Measurements from ENCODE around the gene ATP9A.
"Not testable (repeated sequence)": the region's sequence is repeated elsewhere in the genome, so short reads cannot be mapped to it uniquely, and the experiment has no call there.

ATP9A gene, protein sequence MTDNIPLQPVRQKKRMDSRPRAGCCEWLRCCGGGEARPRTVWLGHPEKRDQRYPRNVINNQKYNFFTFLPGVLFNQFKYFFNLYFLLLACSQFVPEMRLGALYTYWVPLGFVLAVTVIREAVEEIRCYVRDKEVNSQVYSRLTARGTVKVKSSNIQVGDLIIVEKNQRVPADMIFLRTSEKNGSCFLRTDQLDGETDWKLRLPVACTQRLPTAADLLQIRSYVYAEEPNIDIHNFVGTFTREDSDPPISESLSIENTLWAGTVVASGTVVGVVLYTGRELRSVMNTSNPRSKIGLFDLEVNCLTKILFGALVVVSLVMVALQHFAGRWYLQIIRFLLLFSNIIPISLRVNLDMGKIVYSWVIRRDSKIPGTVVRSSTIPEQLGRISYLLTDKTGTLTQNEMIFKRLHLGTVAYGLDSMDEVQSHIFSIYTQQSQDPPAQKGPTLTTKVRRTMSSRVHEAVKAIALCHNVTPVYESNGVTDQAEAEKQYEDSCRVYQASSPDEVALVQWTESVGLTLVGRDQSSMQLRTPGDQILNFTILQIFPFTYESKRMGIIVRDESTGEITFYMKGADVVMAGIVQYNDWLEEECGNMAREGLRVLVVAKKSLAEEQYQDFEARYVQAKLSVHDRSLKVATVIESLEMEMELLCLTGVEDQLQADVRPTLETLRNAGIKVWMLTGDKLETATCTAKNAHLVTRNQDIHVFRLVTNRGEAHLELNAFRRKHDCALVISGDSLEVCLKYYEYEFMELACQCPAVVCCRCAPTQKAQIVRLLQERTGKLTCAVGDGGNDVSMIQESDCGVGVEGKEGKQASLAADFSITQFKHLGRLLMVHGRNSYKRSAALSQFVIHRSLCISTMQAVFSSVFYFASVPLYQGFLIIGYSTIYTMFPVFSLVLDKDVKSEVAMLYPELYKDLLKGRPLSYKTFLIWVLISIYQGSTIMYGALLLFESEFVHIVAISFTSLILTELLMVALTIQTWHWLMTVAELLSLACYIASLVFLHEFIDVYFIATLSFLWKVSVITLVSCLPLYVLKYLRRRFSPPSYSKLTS

DNA sequence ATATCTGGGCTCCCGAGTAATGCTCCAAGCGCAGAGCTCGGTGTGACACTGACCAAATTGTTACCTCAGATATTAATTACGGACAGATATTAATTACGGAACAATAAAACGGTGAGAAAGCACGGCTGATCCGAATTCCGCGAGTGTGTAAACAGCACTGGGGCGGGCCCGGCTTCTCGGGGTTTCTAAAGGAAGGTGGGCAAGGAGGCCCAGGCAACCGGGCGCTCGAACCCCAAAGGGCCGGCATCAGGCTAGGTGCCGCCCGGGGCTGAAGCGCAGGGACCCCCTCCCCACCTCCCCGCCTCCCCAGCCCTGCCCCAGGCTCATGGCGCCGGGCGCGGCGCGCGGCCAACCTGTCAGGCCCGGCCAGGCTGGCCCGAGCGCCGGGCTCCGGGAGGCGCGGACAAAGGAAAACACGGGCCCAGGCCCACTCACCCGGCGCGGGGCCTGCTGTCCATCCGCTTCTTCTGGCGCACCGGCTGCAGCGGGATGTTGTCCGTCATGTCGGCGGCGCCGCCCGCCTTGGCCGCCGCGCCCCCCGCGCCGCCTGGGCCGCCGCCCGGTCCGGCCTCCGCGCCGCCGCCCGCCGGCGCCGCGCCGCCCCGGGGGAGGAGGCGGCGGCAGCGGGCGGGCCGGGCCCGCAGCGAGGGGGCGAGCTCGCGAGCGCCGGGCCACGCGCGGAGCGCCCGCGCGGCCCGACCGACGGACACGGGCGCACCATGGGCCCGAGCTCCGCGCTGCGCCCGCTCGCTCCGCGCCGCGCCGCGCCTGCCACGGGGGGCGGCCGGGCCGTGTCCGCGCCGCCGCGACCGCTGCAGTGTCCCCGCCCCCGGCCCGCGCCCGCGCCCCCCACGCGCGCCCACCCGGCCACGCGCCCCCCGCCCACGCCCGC, at the start of gene ATP9A:
TSS of gene ATP9A (minus strand) at position 524 of the 892 bp plus-strand sequence. CDS start at position 503, 21 bp downstream.
- DNase-seq (ENCODE audit: low read depth in 2 of 2), result no peak

DNA sequence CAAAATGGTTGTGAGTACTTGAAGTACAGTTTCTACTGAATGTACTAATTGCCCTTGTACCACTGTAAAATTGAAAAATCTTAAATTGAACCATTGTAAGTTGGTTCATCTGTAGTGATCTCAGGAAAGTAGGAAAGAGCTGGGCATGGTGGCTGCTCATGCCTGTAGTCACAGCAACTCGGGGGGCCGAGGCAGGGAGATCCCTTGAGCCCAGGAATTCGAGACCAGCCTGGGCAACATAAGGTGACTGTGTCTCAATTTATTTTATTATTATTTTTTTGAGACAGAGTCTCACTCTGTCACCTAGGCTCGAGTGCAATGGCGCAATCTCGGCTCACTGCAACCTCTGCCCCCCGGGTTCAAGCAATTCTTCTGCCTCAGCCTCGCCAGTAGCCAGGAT, 48.7 kb upstream of the ATP9A start:
- DNase-seq (ENCODE audit: low read depth in 2 of 2), result not testable (repeated sequence)

DNA sequence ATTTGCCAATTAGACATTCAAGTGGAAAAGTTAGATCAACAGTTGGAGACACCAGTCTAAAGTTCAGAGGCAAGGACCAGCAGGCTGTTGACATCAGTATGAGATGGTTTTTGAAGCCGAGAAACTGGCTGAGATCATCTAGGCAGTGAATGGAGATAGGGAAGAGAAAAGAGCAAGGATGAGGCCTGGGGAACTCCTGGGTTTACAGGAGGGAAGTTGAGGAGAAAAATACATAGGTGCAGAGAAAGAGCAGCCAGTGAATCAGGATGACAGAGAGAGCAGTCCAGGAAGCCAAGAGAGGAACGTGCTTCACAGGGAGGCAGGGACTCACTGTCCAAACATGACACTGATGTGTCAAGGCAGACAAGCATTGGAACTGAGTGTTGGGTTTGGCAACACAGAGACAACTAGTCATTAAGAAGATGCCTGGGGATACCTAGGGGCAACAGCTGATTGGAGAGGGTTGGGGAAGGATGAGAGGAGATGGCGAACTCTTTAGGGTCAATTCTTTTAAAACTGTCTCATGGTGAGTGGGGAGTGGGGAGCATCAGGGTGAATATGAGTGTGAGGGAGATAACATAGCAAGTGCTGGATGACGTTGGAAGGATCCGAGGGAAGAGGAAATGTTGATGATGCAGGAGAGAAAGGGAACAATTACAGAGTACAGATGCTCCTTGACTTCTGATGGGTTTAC, 47.3 kb upstream of the ATP9A start:
- no peak for DNase-seq (ENCODE audit: low read depth in 2 of 2)

DNA sequence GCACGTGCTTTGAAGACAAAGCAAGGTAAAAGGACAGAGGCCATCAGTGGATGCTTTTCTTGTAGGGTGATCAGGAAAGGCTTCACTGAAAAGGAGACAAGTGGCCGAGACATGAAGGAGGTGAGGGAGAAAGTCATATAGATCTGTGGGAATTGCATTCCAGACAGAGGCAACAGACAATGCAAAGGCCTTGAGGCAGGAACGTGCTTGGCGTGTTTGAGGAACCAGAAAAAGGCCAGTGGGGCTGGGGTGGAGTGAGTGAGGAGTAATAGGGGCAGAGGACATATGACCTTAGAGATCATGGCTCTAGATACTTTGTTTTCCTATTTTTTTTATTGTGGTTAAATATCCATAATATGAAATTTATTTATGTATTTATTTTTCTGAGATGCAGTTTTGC, 44.7 kb upstream of the ATP9A start:
- DNase-seq (ENCODE audit: low read depth in 2 of 2), result no peak

DNA sequence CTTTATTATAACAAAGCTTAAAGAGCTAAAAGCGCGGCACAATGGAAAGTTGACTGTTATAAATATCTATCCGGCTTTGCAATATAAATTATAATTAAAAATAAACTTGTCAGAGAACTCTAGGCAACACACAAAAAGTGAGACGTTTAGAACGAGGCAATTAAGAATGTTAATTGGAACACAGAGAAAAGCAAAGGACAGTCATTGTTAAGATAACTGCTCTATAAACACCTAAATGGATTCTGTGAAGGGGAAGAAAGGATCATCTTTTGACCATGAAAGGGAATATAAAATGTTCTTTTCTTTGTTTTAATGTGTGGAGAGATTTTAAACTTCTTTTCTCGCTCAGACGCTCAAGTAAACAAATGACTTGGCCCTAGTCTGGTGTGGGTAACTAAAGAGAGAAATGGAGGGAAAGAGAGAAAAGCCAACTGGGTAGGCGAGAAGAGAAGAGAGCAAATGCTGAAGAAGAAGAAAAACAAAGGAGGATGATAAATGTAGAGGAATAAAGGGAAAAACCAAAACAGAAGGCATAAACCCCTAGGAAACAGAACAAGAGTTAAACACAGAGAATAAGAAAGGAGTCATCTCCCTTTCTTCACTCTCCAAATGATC, 43.4 kb upstream of the ATP9A start:
- DNase-seq (ENCODE audit: low read depth in 2 of 2), result no peak

DNA sequence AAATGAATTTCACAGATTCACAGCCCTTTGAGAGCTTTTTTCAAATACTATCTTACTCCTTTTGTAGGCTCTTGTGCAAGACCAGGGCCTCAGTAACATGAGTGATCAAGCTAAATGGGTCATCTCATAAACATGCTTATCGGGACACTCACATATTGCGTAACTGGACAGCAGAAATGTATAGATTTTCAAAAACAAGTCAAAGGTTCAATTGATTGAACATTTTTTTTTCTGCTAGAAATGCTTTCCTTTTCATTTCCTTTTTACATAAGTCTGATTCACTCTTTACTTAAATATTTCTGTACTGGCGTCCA, 42.8 kb upstream of the ATP9A start:
- no peak for DNase-seq (ENCODE audit: low read depth in 2 of 2)

DNA sequence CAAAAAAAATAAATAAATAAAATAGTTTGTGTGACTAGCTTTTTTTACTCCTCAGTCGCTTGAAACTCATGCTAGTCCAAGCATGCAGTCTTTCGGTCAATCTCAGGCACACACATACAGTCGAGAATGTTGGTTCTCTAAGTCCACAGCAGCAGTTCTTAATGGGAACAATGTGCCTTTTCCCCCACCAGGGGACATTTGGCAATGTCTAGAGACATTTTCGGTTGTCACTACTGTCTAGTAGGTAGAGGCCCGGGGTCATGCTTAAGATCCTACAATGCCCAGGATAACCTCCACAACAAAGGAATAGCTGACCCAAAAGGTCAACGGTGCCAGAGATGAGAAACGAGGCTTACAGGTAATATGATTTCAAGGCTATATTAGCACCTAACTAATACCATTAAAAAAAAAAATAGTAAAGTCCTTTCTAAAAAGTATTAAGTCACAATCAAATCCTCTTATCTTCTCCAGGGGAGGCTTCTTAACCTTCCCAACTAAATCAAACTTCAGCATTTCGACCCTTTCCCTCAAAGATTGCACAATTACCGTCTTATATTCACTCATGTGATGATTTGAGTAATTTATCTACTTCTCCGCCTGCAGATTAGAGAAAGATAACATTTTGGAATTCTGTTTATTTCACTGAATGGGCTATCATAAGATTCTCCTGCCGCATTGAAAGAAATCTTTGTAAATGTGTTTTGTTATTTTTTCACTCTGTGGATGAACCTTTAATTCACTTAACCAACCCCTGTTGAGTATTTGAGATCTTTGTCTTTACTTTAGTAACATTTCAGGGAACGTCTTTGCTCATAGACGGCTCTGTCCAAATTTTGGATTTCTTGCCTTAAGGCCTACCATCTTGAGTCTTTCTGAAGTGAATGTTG, 42.2 kb upstream of the ATP9A start:
- DNase-seq (ENCODE audit: low read depth in 2 of 2), result no peak

DNA sequence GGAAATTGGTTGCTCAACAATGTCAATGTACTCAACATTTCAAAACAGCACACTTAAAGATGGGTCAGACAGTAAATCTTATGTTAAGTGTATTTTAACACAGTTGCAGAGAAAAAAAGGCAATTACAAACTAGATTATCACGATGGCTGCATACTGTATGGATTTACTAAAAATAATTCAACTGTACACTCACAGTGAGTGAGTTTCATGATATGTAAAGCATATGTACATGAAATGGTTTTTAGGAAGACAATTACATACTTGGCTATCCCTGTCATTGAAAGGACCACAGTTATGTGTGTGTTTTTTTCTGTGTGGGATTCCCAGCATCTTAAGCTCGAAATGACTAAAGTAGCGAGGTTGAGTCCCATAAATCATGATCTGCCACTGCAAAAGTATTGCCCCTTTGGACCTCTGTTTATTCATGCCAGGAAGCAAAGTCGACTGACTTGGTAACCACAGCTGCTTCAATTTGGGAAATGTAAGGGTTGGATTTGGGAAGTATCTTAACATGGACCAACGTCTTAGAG, 39.6 kb upstream of the ATP9A start:
- no peak for DNase-seq (ENCODE audit: low read depth in 2 of 2)

DNA sequence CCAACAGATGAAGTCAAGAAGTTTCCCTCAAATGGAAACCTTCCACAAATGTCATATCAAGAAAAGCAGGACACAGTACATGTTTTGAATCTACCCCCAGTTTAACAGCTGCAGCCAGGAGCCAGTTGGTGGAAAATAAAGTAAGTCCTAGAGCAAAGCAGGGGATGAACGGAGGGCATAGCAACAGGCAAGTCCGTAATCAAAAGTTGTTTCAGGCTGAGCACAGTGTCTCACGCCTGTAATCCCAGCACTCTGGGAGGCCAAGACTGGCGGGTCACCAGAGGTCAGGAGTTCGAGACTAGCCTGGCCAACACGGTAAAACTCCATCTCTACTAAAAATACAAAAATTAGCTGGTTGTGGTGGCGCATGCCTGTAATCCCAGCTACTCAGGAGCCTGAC, 36.6 kb upstream of the ATP9A start:
- no peak for DNase-seq (ENCODE audit: low read depth in 2 of 2)

DNA sequence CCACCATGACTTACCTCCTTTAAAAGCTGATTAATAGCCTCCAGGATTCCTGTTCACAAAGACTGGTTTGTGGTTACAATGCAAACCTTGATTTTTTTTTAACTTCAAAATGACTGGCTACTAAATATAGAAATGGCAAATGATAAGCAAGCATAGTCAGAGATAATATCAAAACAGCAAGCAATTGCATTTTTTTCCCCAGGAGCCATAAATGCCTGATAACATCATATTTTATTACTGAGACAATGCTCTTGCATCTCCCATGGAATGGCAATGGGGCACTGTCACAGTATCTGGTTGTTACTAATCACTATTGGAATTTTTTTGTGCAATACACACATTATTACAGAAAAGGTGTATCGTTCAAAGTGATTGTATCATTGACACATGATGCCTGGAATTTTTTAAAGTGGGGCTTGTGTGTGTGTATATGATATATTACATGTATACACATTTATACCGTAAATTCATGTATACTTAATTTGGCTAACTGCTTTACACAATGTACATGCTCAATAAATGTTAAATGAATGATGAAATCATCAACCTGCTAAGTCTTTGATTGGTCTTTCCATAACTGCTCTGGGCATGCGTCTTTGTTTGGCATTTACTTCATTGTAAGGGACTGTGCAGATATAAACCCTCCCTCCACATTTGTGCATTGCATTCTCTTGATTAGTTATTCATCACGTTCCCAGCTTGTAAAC, 35.1 kb upstream of the ATP9A start:
- DNase-seq (ENCODE audit: low read depth in 2 of 2), result no peak

DNA sequence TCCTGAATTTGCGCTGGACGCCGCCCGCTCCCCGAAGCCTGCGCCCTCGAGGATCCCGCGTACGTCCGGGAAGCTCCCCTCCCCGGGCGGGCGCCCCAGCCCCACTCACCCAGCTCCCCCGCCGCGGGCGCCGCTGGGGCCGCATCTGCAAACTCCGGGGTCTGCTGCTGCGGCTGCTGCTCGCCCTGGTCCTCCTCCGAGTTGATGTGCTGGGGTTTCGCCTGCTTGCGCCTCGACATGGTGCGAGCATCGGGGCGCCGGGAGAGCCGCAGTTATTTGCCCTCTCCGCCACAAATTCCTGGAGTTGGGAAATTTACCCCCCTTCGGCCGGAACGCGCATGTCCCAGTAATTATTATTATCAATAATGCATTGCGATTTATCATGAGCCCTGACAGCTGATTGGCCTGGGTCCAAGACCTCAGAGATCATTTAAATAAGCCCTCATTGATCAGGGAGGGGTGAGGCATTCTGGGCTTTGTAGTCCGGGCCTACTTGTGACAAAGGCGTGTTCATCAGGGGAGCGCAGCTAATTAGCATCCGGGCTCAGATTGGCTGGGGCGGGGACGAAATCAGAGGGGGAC, 34.1 kb upstream of the ATP9A start, which contains the start of gene SALL4:
TSS of gene SALL4 (minus strand) at position 352 of the 582 bp plus-strand sequence. CDS start at position 239, 113 bp downstream.
- no peak for DNase-seq (ENCODE audit: low read depth in 2 of 2)

DNA sequence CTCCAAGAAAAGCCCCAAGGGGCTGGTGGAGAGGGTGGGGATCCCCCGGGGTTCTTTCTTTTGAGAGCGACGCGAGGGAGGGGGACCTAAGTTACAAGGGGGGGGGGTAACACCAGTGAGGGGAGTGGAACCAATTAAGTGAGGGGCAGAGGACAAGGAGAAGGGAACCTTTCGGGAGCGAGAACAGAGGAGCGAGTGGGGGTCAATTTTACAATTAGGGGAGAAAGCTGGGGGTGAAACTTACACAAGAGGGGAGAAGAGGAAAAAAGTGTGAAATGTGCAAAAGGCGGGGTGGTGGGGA, 33.6 kb upstream of the ATP9A start:
- DNase-seq (ENCODE audit: low read depth in 2 of 2), result no peak

DNA sequence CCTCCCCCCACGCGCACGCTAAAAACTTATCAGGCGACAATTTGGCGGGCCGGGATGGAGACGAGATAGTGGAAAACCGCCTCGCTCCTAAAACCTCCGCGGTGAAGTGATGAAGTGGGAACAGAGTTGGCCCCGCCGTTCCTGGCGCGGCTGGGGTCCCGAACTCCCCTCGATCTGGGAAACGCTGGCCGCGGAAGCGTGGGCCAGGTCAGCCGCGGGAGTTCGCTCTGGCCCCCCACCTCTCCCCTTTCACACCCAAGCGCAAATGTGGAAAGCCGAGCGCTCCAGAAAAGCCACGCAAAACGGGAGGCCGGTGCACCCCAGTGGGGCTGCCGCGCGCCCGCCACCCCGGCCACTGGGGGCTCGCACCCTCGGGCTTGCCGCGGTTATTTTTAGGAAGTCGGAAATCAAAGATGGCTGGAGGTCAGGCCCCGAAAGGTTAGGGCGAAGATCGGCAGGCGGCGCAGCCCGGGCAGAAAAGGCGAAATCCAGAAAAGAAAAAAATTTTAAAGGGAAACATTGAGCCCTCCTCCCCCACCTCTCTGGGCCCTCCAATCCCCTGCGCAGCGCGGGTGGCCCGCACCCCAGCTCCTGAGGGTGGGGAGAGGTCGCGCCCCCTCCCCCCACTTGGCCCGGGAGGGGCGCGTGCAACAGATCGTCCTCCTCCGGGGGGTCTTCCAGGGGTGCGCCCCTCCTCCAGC, 33.1 kb upstream of the ATP9A start:
- DNase-seq (ENCODE audit: low read depth in 2 of 2), result no peak

DNA sequence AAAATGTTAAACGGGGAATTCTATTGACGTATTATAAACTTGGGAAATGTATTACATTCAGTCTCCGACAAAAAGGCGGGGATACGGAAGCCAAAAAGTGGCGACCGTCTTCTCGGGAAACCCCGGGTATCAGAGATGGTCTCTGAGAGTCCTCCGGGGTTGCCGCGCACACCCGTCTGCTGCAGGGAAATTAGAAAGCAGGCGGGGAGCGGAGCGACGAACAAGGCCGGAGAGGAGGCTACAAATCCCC, 32.6 kb upstream of the ATP9A start:
- DNase-seq (ENCODE audit: low read depth in 2 of 2), result no peak

DNA sequence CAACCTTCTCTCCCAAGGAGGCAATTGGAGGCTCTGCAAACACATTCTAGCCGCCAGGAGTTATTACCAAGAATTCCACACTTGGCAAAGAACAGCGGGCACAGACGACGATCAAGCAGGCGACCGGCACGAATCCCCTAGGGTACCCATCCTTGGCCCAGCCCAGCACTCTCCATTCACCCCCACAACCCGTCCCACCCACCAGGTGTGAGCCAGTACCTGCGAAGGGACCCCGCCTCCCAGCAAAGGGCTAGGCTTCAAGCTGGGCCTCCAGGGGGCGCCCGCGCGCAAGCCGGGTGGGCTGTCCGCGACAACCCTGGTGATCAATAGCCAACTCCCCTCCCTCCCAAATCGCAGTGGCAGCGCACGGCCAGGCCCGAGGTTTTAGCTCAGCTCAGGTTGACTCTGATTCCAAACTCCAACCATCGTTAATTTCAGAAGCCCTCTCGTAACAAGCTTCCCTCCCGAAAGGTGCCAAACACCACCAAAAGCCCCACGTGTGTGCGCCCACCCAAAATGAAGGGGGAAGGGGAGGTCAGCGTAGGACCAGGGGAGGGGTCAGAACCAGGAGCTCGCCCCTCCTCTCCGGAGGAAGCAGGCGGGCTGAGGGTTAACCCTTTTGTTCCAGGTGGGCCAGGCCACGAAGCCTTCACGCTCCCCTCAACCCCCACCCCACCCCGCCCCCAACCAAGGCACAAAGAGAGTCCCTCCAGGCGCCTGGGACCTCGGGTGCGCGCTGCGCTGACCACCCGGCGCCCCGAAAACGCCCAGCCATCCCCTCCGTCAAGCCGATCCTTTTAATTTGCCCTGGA, 32.1 kb upstream of the ATP9A start:
- DNase-seq (ENCODE audit: low read depth in 2 of 2), result peak; percentile 6 to 40

DNA sequence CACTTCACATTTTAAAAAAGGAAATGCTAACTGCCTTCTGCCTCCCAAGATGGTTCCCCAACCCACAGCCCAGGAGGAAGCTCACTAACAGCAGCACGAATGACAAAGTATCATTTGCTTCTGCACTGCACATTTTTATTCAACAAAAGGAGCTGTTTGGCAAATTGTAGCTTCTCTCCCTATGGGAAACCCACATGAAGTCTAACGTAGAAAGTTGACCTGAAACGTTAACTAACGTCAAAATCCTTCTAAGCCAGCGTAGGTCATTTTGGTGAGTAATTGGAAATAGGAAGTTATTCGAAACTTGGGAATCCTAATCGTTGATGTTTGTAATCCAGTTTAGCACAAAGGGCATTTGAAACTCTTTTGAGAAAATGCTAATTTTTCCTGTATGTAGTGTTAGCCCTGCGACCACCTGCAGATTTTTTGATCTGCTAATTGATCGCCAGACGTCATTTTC, 31.2 kb upstream of the ATP9A start:
- DNase-seq (ENCODE audit: low read depth in 2 of 2), result no peak

DNA sequence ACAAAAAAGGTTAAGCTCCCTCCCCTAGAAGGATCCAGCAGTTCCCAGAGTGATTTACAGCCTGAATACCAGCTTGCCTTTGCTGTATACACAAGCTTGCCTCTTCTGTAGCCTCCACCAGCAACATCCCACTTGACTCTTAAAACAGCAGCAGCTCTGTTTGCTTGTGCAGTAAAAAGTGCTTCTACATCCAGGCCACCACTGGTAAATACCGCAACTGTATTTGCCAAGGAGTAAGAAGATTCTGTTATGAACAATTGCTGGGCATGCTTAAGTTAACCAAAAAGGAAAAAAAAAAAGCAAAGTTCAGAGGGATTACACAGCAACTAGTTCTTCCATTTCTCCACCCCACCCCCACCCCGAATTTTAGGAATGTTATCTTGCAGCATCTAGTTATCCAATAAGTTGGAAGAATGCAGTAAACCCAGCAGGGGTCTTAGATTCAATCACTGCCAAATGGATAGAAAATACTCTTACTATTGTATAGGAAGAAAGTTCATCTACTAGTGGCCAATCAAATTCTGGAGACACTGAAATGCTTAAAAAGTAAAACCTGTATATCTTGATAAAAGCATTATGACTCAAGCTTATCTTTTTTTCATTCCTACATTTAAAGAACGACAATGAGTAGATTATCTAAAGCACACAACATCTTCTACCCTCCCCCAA, 29.3 kb upstream of the ATP9A start:
- DNase-seq (ENCODE audit: low read depth in 2 of 2), result no peak

All from stimulated activated CD8-positive, alpha-beta memory T cell treated with anti-CD3 and anti-CD28 coated beads, Interleukin-7, amount 100 ng/mL, for 1 hour (primary cell).